ENCODE results near the gene CCT8L2. TPM values are rescaled to one million over a fixed set of nuclear protein-coding genes. Genes with fewer than 3 reads are reported as not detected.
"Not testable (repeated sequence)": the region's sequence is repeated elsewhere in the genome, so short reads cannot be mapped to it uniquely, and the experiment has no call there.

Gene CCT8L2
- not detected in 2 replicates for total RNA-seq (2012; rRNA removed)
- not detected in 2 replicates for polyA plus RNA-seq (2012; rRNA removed)
- polyA plus RNA-seq (2012; cell fraction: cytosol; rRNA removed): not detected in 2 replicates
- not detected in 2 replicates for polyA plus RNA-seq (2012; cell fraction: nucleus; rRNA removed; ENCODE audit: low replicate concordance)
- not detected for Bru-seq, nascent RNA
- BruChase-seq, experiment 1, labeled RNA remaining after a 6-hour chase: not detected
- not detected for BruChase-seq, experiment 2, labeled RNA remaining after a 2-hour chase
- long read RNA-seq: 0 reads

- H2BK20ac ChIP-seq (ENCODE audit: low read depth, low read length); BruUV-seq (replicated peaks); H3K56ac ChIP-seq (ENCODE audit: extremely low read depth, insufficient read depth, low read length); H3K4me2 ChIP-seq (ENCODE audit: low read depth, low read length); H4K20me1 ChIP-seq (ENCODE audit: insufficient read depth, low read length); H4K91ac ChIP-seq (ENCODE audit: insufficient read depth, low read depth, low read length); H3K14ac ChIP-seq (replicated peaks; ENCODE audit: low read depth, low read length); ATAC-seq (ENCODE audit: low read depth); H3K4me3 ChIP-seq (ENCODE audit: insufficient read depth, low read depth, low read length); CTCF ChIA-PET; H3K79me1 ChIP-seq (ENCODE audit: low read depth in 1 of 2, low read length in 2 of 2); POLR2A ChIA-PET (ENCODE audit: unreplicated experiment); H2BK120ac ChIP-seq (ENCODE audit: low read depth, low read length); H3K4ac ChIP-seq (ENCODE audit: low read depth, low read length); H3K27me3 ChIP-seq (ENCODE audit: control insufficient read depth, insufficient read depth, low read length); H3K9ac ChIP-seq (ENCODE audit: low read depth, low read length); H3K9me3 ChIP-seq (ENCODE audit: control insufficient read depth, insufficient read depth, low read length); H3K18ac ChIP-seq (ENCODE audit: low read depth, low read length); intact Hi-C loops (cut with micrococcal nuclease); H3K36me3 ChIP-seq (ENCODE audit: control insufficient read depth, insufficient read depth, low read length); DNase-seq; dilution Hi-C loops (cut with HindIII; ENCODE audit: low sequenced_read_pairs, unreplicated experiment); H2BK5ac ChIP-seq (ENCODE audit: low read depth, low read length, poor library complexity, severe bottlenecking); H3K27ac ChIP-seq (ENCODE audit: insufficient read depth, low read length); H2AFZ ChIP-seq (replicated peaks; ENCODE audit: low read length, poor library complexity); H3K23ac ChIP-seq (ENCODE audit: low read depth, low read length); H2AK5ac ChIP-seq (ENCODE audit: low read depth, low read length); H3K9me1 ChIP-seq (ENCODE audit: insufficient read depth, low read length); H3K4me1 ChIP-seq (ENCODE audit: control insufficient read depth, insufficient read depth, low read length); in situ Hi-C loops (cut with MboI; ENCODE audit: low sequenced_read_pairs); H2AK9ac ChIP-seq (replicated peaks; ENCODE audit: low read depth, low read length, poor library complexity); H4K5ac ChIP-seq (ENCODE audit: low read depth, low read length); H4K8ac ChIP-seq (ENCODE audit: low read depth in 2 of 2, low read length in 2 of 2); H2BK15ac ChIP-seq (ENCODE audit: low read depth, low read length): not testable (repeated sequence)
- no CpG with 5 or more reads among the region's 1 CpG for WGBS, 2 experiments (ENCODE audit: extremely low coverage in 2 of 2, insufficient read length in 1 of 2)
Observed at GRCh38 chr22:16592710-16593109, at the start of gene CCT8L2. Gene CCT8L2 (minus strand): TSS chr22:16592810. CDS start chr22:16592550, 260 bp downstream.

GRCh38 chr22:16635442-16635841 lies 42.8 kb upstream of the CCT8L2 start:
- H2AFZ ChIP-seq (replicated peaks; ENCODE audit: low read length, poor library complexity); H3K36me3 ChIP-seq (ENCODE audit: control insufficient read depth, insufficient read depth, low read length); H3K4ac ChIP-seq (ENCODE audit: low read depth, low read length); H4K20me1 ChIP-seq (ENCODE audit: insufficient read depth, low read length); in situ Hi-C loops (cut with MboI; ENCODE audit: low sequenced_read_pairs); H3K27me3 ChIP-seq (ENCODE audit: control insufficient read depth, insufficient read depth, low read length); H4K91ac ChIP-seq (ENCODE audit: insufficient read depth, low read depth, low read length); H3K27ac ChIP-seq (ENCODE audit: insufficient read depth, low read length); H3K56ac ChIP-seq (ENCODE audit: extremely low read depth, insufficient read depth, low read length); H3K4me3 ChIP-seq (ENCODE audit: insufficient read depth, low read depth, low read length); H2AK5ac ChIP-seq (ENCODE audit: low read depth, low read length); CTCF ChIA-PET; H4K5ac ChIP-seq (ENCODE audit: low read depth, low read length); dilution Hi-C loops (cut with HindIII; ENCODE audit: low sequenced_read_pairs, unreplicated experiment); intact Hi-C loops (cut with micrococcal nuclease); H4K8ac ChIP-seq (ENCODE audit: low read depth in 2 of 2, low read length in 2 of 2); BruUV-seq (replicated peaks); H2BK120ac ChIP-seq (ENCODE audit: low read depth, low read length); H2BK15ac ChIP-seq (ENCODE audit: low read depth, low read length); DNase-seq; H3K79me1 ChIP-seq (ENCODE audit: low read depth in 1 of 2, low read length in 2 of 2); H3K18ac ChIP-seq (ENCODE audit: low read depth, low read length); H3K14ac ChIP-seq (replicated peaks; ENCODE audit: low read depth, low read length); H3K4me2 ChIP-seq (ENCODE audit: low read depth, low read length); ATAC-seq (ENCODE audit: low read depth); H2BK20ac ChIP-seq (ENCODE audit: low read depth, low read length); H3K9me1 ChIP-seq (ENCODE audit: insufficient read depth, low read length); H2BK5ac ChIP-seq (ENCODE audit: low read depth, low read length, poor library complexity, severe bottlenecking); H3K23ac ChIP-seq (ENCODE audit: low read depth, low read length); H3K9ac ChIP-seq (ENCODE audit: low read depth, low read length); POLR2A ChIA-PET (ENCODE audit: unreplicated experiment); H3K9me3 ChIP-seq (ENCODE audit: control insufficient read depth, insufficient read depth, low read length); H3K4me1 ChIP-seq (ENCODE audit: control insufficient read depth, insufficient read depth, low read length); H2AK9ac ChIP-seq (replicated peaks; ENCODE audit: low read depth, low read length, poor library complexity): not testable (repeated sequence)
- whole genome bisulfite sequencing, 2 experiments (ENCODE audit: extremely low coverage in 2 of 2, insufficient read length in 1 of 2): no CpG with 5 or more reads among the region's 1 CpG
